GM12878 (cell line): ENCODE data around the gene WDFY4. TPM values are rescaled to one million over a fixed set of nuclear protein-coding genes. Genes with fewer than 3 reads are reported as not detected.

ENCODE experiments used
- ATAC-seq: fragments of 200-7000 bp; cut with Tn5 transposase; 3 replicates; pipeline ENCODE4 v1.9.1; 2020; ENCODE audit warnings: mild to moderate bottlenecking, moderate library complexity
- BruUV-seq: library from RNA; stranded (reverse); fragments of 400-500 nt; replicated peaks from 2 replicates; lab custom pipeline; 2021; lab: Mats Ljungman, UMichigan
- CTCF ChIA-PET: fragments of 300-600 bp; sonication (Branson Sonifier 250); formaldehyde crosslinking; extraction: SDS; loops from one replicate; lab custom pipeline; 2021; ENCODE audit warnings: inconsistent platforms; lab: Yijun Ruan, JAX
- POLR2A ChIA-PET: fragments of 350-600 bp; formaldehyde crosslinking; extraction: SDS; loops from one replicate; lab custom pipeline; 2021; ENCODE audit warnings: inconsistent platforms; lab: Charles Lee
- RAD21 ChIA-PET: fragments of 300-600 bp; sonication (Branson Sonifier 250); formaldehyde crosslinking; loops from one replicate; lab custom pipeline; 2023; ENCODE audit warnings: antibody characterized with exemption; ENCODE audit not compliant: unreplicated experiment; lab: Charles Lee
- SMC1A ChIA-PET: fragments of 300-600 bp; sonication (Branson Sonifier 250); formaldehyde crosslinking; loops from one replicate; lab custom pipeline; 2023; ENCODE audit not compliant: unreplicated experiment, uncharacterized antibody; lab: Charles Lee
- DNase-seq: peaks from one replicate; pipeline ENCODE4 v3.0.0-alpha.2; 2011; ENCODE audit warnings: low read depth, low spot score
- FAIRE-seq: peaks from 3 replicates; lab custom pipeline; 2011; peaks lifted over from hg19 to GRCh38; lab: Jason Lieb, UNC
- H2AFZ ChIP-seq: 2 replicates; pipeline ENCODE4 v1.6.0; 2011; ENCODE audit warnings: low read depth, low read length, control low read depth; ENCODE audit not compliant: control insufficient read depth
- H3K27ac ChIP-seq: 2 replicates; pipeline ENCODE4 v1.5.1; 2011; ENCODE audit warnings: control low read depth; ENCODE audit not compliant: control insufficient read depth, insufficient read depth
- H3K27me3 ChIP-seq, 2 experiments: replicated peaks in 1 of 2; 2 replicates each; pipeline versions ENCODE4 v1.6.0 to v1.6.1; 2011; ENCODE audit warnings: low read length in 1 of 2; ENCODE audit not compliant: control insufficient read depth in 2 of 2, insufficient read depth in 2 of 2
- H3K36me3 ChIP-seq, 2 experiments: 2 replicates each; pipeline ENCODE4 v1.5.1; 2011; ENCODE audit warnings: low read length in 1 of 2; ENCODE audit not compliant: control insufficient read depth in 2 of 2, insufficient read depth in 2 of 2
- H3K4me1 ChIP-seq: 2 replicates; pipeline ENCODE4 v1.6.1; 2011; ENCODE audit warnings: mild to moderate bottlenecking, low read length, moderate library complexity, mixed read lengths; ENCODE audit not compliant: control insufficient read depth, insufficient read depth
- H3K4me2 ChIP-seq: 2 replicates; pipeline ENCODE4 v1.6.0; 2011; ENCODE audit warnings: control low read depth; ENCODE audit not compliant: control insufficient read depth, insufficient read depth
- H3K4me3 ChIP-seq: fragments of 200-600 bp; sonication (generic); 2 replicates; pipeline ENCODE4 v1.5.1; 2016
- H3K79me2 ChIP-seq: 2 replicates; pipeline ENCODE4 v1.6.0; 2011; ENCODE audit warnings: low read length; ENCODE audit not compliant: control insufficient read depth, insufficient read depth
- H3K9ac ChIP-seq: 2 replicates; pipeline ENCODE4 v1.8.0; 2011; ENCODE audit warnings: low read length, control low read depth, mixed read lengths; ENCODE audit not compliant: control insufficient read depth, insufficient read depth
- H3K9me3 ChIP-seq: replicated peaks from 3 replicates; pipeline ENCODE4 v1.5.1; 2011; ENCODE audit warnings: mild to moderate bottlenecking, low read length; ENCODE audit not compliant: control insufficient read depth, insufficient read depth
- H4K20me1 ChIP-seq: 2 replicates; pipeline ENCODE4 v1.6.0; 2011; ENCODE audit not compliant: control insufficient read depth, insufficient read depth
- ASH2L ChIP-seq: fragments of 300-600, 200-600 bp; sonication (generic); IDR thresholded peaks from 2 replicates; pipeline ENCODE4 v1.6.1; 2017; ENCODE audit warnings: low read depth, mild to moderate bottlenecking, borderline replicate concordance
- CHD2 ChIP-seq: IDR thresholded peaks from 2 replicates; pipeline ENCODE4 v1.6.1; 2011; ENCODE audit warnings: low read depth, low read length, improper control_type of control experiment, borderline replicate concordance
- KAT2A ChIP-seq: conservative IDR thresholded peaks from 2 replicates; pipeline ENCODE4 v1.6.1; 2011; ENCODE audit warnings: low read depth, low read length; ENCODE audit not compliant: control insufficient read depth
- NR2F1 ChIP-seq: fragments of 450-650 bp; conservative IDR thresholded peaks from 2 replicates; pipeline ENCODE4 v1.6.1; 2017; ENCODE audit warnings: mild to moderate bottlenecking
- RB1 ChIP-seq: fragments of 450-650 bp; formaldehyde crosslinking; IDR thresholded peaks from 2 replicates; pipeline ENCODE4 v1.6.1; 2017; ENCODE audit warnings: mild to moderate bottlenecking, borderline replicate concordance
- SUZ12 ChIP-seq: fragments of 200-600 bp; sonication (generic); IDR thresholded peaks from one replicate; pipeline ENCODE4 v1.6.1; 2018; ENCODE audit warnings: antibody characterized with exemption, mild to moderate bottlenecking; ENCODE audit not compliant: unreplicated experiment
- TCF12 ChIP-seq: IDR thresholded peaks from 2 replicates; pipeline ENCODE4 v1.6.1; 2011; ENCODE audit warnings: low read depth, mild to moderate bottlenecking, low read length
- TCF3 ChIP-seq: IDR thresholded peaks from 2 replicates; pipeline ENCODE4 v1.6.1; 2012; ENCODE audit warnings: low read depth, mild to moderate bottlenecking, low read length, borderline replicate concordance; ENCODE audit not compliant: insufficient read depth
- WRNIP1 ChIP-seq: IDR thresholded peaks from 2 replicates; pipeline ENCODE4 v1.6.1; 2011; ENCODE audit warnings: low read depth, low read length, improper control_type of control experiment, borderline replicate concordance
- ZNF384 ChIP-seq: IDR thresholded peaks from 2 replicates; pipeline ENCODE4 v1.6.1; 2012; ENCODE audit warnings: low read depth, mild to moderate bottlenecking, low read length, improper control_type of control experiment, borderline replicate concordance
- ZNF592 ChIP-seq: fragments of 450-650 bp; IDR thresholded peaks from 2 replicates; pipeline ENCODE4 v1.6.1; 2017; ENCODE audit warnings: mild to moderate bottlenecking, moderate library complexity
- WGBS: methylation state at CpG from one replicate; pipeline ENCODE4 v1.1.6; 2016; ENCODE audit warnings: low lambda C conversion rate; ENCODE audit not compliant: insufficient replicate concordance, insufficient coverage; ENCODE audit errors: missing lambda C conversion rate; 5-methylcytosine and 5-hydroxymethylcytosine counted together
- in situ Hi-C: fragments of 300-500 bp; cut with MboI; formaldehyde crosslinking; loops from 9 replicates; pipeline ENCODE4 v1.14.3; 2018; ENCODE audit warnings: mixed read lengths
- intact Hi-C: fragments of 100-400 bp; cut with micrococcal nuclease; formaldehyde crosslinking; loops from one replicate; pipeline ENCODE4 v1.14.2; 2022; ENCODE audit not compliant: unreplicated experiment
- polyA plus RNA-seq, 11 experiments: library from polyadenylated mRNA; depleted of rRNA in 4 of 11; unstranded in 6 of 11; stranded (reverse) in 5 of 11; fragments of >200 nt; fragmentation: Nextera tagmentation in 4 of 11; fragmentation: Illumina TruSeq in 1 of 11; extraction: Ambion mirVana in 4 of 11; extraction: Trizol in 1 of 11; gene quantifications; 1 replicate in 1 of 11; 2 replicates in 10 of 11; pipeline versions ENCODE4 v1.2.1 to v1.2.3, GENCODE V29; 2011 to 2016; ENCODE audit warnings: inconsistent platforms in 2 of 11, missing spikeins in 2 of 11, low read depth in 1 of 11
- total RNA-seq, 4 experiments: library from RNA; depleted of rRNA in 3 of 4; stranded (reverse); fragments of >200 nt in 3 of 4; fragmentation: Illumina TruSeq in 1 of 4; extraction: Trizol in 1 of 4; gene quantifications; 2 replicates each; pipeline versions ENCODE4 v1.2.1 to v1.2.3, GENCODE V29; 2013 to 2021
- TF ChIP-seq, protein P1 (sequence below): fragments of 450-650 bp; IDR thresholded peaks from 2 replicates; pipeline ENCODE4 v1.6.1; 2016; ENCODE audit warnings: mild to moderate bottlenecking

The WDFY4 gene
- total and polyA plus RNA-seq, 10 of the 15 experiments (the other 5 are each of a cell fraction or from before 2014, with no cell fraction given): 13.5 to 132 (median 47.3) TPM

DNA sequence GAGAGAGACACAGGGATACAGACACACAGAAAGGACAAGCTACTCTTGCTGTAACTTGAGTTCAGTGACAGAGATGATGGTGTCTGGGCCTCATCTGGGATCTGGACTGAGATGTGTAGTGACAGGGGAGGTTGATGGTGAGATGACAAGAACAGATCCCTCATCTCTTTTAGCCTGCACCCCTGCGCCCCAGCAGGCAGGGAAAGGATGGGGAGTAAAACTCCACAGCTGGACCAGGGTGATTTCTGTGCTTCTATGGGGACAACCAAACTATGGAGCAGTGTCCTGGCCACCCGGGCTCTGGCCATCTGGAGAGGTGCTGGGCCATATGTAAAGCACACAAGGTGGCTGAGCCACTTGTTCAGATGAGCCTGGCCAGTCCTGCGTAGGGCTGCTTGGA is 259.5 kb downstream of the WDFY4 start (continued):
- TF ChIP-seq, protein P1, sequence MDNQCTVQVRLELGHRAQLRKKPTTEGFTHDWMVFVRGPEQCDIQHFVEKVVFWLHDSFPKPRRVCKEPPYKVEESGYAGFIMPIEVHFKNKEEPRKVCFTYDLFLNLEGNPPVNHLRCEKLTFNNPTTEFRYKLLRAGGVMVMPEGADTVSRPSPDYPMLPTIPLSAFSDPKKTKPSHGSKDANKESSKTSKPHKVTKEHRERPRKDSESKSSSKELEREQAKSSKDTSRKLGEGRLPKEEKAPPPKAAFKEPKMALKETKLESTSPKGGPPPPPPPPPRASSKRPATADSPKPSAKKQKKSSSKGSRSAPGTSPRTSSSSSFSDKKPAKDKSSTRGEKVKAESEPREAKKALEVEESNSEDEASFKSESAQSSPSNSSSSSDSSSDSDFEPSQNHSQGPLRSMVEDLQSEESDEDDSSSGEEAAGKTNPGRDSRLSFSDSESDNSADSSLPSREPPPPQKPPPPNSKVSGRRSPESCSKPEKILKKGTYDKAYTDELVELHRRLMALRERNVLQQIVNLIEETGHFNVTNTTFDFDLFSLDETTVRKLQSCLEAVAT: no peak

DNA sequence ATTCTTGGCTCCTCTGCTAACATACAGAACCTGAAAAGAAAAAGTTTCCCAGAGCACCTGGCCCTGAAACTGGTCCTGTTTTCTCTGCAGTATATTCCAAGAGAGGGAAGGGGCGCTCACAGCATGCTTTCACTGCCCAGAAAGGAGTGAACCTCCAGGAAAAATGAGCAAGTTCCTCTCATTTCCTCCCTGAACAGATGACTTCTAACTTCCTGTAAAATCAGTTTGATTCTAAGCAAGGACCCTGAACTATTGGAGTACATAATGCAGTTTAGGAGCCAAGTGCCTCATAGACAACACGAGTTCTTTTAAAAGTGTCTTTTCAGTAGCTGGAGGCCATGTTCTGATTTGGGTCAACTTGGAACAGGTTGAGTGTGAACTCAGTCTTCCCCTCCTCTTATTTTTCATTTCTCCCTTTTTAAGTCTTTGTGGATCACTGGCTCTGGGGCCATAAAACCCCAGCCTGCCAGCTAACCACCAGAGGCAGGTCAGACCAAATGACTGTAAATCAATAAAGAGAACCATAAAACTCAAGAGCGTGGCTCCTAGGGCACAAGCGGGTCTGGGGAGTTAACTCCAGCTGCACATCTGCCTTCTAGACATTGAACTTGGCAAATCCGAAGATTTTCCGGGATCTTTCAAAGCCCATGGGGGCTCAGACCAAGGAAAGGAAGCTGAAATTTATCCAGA is 260.9 kb downstream of the WDFY4 start:
- Histone ChIP-seq H3K79me2 (no peaks in the 10 kb centered on the region), H2AFZ (no peak overlapping the region), H3K4me1 (no peaks in the 10 kb centered on the region), H3K9ac (no peak overlapping the region), H3K27ac (no peak overlapping the region), H3K4me2 (no peak overlapping the region), H3K27me3 (no peaks in the 10 kb centered on the region), H3K9me3 (no peaks in the 10 kb centered on the region), H4K20me1 (no peaks in the 10 kb centered on the region), H3K4me3 (no peak overlapping the region), H3K36me3 (peaks cover 25% of the 10 kb centered on the region in 2 experiments)
- WGBS: over 99% methylated on average over 6 of the region's 6 CpGs
- in situ Hi-C loops: no loop called here
- ChIA-PET CTCF (no interaction called here), RAD21 (no interaction called here), POLR2A (no interaction called here), SMC1A (no interaction called here)
- ATAC-seq (no peak), FAIRE-seq (no peak), DNase-seq (no peak)
- intact Hi-C loops: no loop called here
- BruUV-seq: no TSS peak
- TF ChIP-seq TCF12: no peak
- no peak for TF ChIP-seq KAT2A
- no peak for TF ChIP-seq TCF3
- no peak for TF ChIP-seq ASH2L
- TF ChIP-seq RB1: no peak
- no peak for TF ChIP-seq ZNF384
- no peak for TF ChIP-seq SUZ12
- no peak for TF ChIP-seq CHD2
- no peak for TF ChIP-seq WRNIP1
- TF ChIP-seq ZNF592: no peak
- TF ChIP-seq NR2F1: no peak
